COLO829 (cell line): Measurements from ENCODE around the gene MIDN.
"Not testable (repeated sequence)": the region's sequence is repeated elsewhere in the genome, so short reads cannot be mapped to it uniquely, and the experiment has no call there.

Experiments used
- DNase-seq: peaks from one replicate; pipeline ENCODE4 v3.0.0; 2012; ENCODE audit warnings: low spot score

Gene MIDN

DNA sequence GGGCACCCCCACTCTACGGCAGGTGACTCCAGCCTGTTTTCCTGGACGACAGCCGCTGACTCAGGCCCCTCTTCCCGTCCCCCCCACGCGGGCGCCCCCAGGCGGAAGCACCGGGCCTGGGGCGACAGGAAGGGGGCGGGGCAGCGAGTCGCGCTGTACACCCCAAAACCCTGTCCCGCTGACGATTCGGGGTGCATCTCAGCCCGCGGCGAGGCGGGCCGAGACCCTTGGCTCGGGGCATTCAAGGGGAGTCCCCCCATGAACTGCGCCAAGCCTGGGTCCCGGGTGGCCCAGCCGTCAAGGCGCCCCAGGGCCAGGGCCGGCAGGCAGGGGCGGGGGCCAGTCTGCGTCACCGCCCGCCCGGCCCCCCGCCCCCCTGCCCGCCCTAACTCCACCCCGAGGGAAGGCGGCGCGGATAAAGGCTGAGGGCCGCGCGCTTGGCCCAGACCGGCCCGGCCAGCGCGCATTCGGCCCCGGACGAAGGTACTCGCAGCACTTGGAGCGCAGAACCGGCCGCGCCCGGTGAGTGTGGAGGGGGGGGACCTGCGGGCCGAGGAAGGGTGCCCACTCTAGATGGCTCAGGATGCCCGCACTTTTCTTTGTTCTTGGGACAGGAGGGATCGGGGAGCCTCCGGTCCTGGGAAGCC is at the start of gene MIDN:
Gene MIDN (plus strand): TSS at position 445 of the 647 bp plus-strand sequence. CDS start 1,714 bp downstream, outside the sequence.
- DNase-seq, result no peak

DNA sequence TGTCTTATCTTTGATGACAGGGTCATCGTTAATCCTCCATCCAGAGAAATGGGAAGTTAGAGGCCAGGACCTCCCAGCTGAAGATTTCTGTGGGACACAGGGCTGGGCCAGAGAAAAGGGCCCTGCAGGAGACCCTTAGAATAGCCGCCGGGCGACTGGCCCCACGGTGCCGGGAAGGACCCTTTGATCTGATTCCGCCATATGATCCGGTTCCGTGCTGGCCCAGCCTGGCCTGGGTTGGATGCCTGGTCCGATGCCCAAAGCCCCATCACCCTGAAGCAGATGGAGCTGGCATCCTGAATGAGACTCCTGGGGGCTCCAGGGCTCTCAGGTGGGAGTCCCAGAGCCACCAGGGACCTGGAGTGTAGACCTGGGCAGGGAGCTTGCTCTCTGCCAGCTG is 48.9 kb upstream of the MIDN start:
- DNase-seq, result no peak

DNA sequence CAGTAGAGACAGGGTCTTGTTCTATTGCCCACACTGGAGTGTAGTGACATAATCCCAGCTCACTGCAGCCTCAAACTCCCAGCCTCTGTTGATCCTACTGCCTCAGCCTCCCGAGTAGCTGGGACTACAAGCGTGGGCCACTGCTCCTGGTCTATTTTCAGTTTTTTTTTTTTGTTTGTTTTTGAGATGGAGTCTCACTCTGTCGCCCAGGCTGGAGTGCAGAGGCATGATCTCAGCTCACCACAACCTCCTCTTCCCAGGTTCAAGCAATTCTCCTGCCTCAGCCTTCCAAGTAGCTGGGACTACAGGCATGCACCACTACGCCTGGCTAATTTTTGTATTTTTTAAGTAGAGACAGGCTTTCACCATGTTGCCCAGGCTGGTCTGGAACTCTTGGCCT is 47.8 kb upstream of the MIDN start:
- DNase-seq, result not testable (repeated sequence)

DNA sequence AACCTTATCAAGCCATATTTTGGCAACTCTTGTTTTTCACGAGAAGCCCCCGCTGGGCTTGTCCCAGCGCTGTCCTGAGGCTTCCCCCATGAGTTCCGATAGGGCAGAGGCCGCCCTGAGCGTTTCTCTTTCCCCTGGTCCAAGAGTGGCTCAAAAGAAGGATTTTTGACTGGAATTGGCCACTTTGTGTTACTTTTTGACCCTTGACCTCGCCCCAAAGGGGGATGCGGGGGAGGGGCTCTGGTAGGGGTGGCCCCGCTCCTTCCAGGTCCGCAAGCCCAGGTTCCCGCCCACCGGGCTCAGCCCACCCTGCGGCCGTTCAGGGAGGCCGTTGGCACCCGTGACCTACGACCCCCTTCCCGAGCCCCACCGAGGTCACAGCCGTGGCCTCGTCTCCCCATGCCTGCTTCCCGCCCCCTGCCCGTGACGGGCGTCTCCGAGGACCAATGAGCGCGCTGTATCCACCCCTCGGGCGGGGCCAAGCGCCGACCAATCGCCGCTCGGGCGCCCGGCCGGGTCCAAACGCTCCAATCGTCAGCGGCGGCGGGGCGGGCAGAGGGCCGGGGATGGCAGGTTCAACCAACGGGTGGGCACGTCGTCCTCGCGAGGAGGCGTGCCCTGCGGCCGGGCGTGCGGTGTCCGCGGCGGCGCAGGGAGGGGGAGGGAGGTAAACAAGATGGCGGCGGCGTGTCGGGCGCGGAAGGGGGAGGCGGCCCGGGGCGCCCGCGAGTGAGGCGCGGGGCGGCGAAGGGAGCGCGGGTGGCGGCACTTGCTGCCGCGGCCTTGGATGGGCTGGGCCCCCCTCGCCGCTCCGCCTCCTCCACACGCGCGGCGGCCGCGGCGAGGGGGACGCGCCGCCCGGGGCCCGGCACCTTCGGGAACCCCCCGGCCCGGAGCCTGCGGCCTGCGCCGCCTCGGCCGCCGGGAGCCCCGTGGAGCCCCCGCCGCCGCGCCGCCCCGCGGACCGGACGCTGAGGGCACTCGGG is 43.0 kb upstream of the MIDN start, which contains the start of gene STK11:
Gene STK11 (plus strand): TSS at position 665 of the 986 bp plus-strand sequence. CDS start 1,136 bp downstream, outside the sequence.
- peak; percentile 97 for DNase-seq

DNA sequence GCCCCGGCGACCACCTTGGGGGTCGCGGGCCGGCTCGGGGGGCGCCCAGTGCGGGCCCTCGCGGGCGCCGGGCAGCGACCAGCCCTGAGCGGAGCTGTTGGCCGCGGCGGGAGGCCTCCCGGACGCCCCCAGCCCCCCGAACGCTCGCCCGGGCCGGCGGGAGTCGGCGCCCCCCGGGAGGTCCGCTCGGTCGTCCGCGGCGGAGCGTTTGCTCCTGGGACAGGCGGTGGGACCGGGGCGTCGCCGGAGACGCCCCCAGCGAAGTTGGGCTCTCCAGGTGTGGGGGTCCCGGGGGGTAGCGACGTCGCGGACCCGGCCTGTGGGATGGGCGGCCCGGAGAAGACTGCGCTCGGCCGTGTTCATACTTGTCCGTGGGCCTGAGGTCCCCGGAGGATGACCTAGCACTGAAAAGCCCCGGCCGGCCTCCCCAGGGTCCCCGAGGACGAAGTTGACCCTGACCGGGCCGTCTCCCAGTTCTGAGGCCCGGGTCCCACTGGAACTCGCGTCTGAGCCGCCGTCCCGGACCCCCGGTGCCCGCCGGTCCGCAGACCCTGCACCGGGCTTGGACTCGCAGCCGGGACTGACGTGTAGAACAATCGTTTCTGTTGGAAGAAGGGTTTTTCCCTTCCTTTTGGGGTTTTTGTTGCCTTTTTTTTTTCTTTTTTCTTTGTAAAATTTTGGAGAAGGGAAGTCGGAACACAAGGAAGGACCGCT is 42.1 kb upstream of the MIDN start:
- DNase-seq, result no peak

DNA sequence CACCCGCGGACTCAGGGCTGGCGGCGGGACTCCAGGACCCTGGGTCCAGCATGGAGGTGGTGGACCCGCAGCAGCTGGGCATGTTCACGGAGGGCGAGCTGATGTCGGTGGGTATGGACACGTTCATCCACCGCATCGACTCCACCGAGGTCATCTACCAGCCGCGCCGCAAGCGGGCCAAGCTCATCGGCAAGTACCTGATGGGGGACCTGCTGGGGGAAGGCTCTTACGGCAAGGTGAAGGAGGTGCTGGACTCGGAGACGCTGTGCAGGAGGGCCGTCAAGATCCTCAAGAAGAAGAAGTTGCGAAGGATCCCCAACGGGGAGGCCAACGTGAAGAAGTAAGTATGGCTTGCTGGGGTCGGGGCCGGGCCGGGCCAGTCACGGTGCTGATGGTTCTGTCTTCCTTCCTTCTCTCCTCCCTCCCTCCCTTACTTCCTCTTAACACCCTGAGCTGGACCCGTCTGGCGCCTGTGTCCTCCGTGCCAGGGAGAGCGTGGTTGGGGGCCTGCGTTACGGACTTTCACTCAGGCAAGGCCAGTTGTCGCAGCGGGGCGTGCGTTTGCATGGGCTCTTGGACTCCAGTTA is 41.4 kb upstream of the MIDN start:
- no peak for DNase-seq

DNA sequence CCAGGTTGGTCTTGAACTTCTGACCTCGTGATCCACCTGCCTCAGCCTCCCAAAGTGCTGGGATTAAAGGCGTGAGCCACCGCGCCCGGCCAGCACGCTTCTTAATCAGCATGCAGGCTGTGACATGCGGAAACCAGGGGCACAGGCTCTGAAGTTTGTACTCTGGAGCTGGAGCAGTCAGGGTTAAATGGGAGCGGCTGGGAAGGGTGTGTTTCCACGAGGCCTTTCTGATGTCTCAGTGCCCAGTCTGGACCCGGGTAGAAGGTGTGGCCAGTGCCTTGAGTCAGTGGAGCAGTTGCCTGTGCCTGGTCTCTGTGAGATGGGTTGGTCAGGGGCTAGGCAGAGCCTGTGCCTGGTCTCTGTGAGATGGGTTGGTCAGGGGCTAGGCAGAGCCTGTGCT is 39.6 kb upstream of the MIDN start:
- DNase-seq, result not testable (repeated sequence)

DNA sequence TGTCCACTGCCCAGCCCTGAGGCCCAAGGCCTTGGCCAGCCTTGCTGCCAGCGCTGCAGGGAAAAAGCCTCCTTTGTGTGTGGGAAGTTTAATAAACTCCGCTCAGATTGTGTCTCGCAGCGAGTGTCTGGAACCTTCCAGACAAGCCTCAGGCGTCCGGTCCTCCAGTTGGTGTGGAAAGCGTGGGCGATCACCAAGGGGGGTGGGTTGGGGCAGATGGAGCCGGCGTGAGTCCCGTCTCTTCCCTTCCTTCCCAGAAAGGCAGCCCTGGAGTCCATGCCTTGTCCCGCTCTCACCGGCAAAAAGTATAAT is 38.2 kb upstream of the MIDN start:
- DNase-seq, result peak; percentile 11

DNA sequence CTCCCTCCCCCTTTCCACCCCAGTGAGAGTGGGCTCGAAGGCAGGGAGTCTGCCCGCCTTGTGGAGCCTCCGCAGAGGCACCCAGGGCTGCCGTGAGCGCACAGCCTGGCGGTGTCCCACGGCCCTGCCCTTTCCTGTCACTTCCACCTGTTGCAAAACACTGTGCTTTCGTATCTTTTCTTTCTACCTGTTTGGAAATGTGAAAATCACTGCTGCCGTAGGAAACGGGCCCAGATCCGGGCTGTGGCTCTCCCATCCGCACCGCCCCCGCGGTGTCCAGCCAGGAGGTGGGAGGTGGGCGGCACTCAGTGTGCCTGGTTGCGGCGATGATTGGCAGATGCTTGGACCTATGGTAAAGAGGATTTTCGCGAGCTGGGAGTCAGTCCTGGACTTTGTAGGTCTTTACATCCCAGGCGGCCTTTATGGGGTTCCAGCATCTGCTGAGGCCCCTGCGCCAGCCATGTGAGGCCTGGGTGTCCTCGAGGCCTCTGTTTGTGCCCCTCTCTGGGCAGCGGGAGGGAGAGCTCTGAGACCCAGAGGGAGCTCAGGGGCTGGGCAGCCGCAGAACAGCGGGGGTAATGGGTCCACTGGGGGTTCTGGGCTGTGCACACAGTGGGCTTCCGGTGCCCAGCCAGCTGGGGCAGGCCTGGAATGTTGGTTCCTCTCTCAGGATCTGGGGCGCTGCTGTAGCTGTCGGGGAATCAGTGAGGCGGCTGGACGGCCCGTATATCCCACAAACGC is 36.7 kb upstream of the MIDN start:
- DNase-seq, result no peak

DNA sequence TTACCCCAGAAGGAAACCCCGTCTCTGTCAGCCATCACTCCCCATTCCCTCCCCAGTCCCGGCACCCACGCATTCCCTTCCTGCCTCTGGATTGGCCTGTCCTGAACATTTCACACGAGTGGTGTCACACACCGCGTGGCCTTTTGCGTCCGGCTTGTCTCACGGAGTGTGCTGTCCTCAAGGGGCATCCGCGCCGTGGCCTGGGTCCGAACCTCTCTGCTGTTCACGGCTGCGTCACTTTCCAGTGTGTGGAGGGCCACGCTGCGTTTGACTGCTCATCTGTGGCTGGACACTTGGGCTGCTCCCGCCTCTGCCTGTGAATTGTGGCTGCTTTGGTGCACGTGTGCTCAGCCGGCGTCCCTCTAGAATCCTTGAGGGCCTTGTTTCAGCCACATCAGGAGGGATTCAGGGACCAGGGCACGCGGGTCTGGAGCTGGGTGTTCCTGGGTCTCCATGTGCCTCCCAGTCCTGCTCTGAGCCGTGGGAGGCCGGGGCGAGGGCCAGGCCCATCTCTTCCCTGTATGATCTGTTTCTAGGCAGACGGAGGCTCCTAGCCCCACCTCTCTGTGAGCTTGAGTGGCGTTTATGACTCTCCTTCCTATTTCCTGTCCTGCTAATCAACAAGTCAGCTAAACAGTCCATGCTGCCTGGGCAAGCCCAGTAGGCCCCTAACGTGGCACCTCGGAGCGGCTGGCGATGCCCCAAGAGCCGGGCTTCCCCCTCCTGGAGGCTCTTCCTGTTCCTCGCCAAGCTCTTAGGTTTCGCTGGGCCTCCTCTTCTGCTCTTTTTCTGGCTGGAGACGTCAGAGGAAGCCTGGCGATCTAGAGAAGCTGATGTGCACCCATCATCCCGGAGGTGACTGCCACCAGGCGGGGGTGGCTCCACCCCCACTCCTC is 34.7 kb upstream of the MIDN start:
- no peak for DNase-seq

DNA sequence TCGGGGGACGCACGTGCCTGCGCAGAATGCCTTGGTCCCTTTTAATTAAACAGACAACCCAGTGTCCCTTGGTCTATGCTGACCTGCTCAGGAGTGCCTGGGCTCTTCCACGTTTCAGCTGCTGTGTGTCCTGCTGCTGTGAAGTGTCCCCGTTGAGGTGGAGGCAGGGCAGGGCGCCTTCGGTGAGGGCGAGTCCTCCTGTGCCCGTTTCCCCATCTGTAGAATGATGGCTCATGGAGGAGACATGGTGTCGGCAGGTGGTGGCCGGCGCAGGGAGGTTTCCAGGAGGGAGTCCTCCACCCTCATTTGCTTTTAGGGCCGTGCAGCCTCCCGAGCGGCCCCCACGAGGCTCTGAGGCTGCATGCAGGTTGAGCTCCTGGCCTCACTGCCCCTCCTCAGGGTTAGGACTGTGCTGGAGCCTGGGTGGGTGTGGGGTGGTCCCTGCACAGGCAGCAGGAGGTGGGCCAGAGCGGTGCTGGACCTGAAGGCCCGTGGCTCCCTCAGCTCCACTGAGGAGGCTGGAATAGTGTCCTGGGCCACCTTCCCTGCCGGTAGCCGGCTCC is 34.0 kb upstream of the MIDN start:
- no peak for DNase-seq

DNA sequence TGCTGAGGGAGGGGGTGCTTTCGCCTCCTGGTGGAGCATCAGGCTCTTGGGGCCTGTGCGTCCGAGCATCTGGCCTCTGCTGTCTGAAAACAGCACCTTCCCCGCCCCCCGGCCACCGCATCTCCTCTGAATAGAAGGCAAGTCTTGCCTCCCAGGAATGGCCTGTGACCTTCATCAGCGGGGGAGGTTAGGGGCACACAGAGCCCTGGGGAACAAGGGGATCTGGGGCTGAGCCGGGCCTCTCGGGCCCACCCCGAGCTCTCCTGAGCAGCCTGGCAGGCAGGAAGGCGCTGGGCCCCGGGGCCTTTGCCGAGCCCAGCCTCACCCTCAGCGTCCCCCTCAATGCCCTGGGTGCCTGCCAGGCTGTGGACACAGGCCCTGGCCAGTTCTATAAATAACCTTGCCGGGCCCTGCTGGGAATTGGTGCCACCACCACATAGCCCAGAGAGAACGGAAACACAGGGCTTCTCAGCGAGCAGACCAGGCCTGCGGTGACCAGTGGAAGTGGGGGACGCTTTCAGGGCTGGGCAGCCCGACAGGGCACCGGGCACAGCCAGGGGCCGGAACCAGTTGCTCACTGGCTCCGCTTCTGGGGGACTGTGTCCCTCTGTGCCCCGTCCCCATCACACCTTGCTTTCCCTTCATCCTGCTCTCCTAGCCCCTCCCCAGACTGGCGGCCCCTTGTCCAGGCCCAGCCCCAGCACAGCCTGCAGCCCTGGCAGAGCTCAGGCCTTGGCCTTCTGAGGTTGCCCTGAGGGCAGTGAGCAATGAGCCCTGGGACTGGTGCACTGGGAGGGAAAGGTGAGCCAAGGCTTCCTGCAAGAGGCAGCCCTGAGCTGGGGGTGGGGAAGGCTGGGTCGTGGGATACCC is 33.3 kb upstream of the MIDN start:
- no peak for DNase-seq

DNA sequence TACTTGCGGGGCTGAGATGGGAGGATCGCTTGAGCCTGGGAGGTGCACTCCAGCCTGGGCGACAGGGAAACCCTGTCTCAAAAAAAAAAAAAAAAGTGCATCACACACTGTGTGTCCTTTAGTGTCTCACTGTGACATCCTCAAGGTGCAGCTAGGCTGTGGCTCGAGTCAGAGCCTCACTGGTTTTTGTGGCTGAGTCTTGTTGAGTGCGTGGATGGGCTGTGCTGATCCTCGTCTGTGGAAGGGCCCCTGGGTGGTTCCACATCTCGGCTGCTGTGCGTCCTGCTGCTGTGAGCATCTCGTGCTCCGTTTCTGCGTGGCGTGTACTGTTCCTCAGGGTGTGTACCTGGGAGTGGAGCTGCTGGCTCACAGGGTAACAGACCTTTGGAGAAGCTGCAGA is 31.6 kb upstream of the MIDN start:
- DNase-seq, result no peak

DNA sequence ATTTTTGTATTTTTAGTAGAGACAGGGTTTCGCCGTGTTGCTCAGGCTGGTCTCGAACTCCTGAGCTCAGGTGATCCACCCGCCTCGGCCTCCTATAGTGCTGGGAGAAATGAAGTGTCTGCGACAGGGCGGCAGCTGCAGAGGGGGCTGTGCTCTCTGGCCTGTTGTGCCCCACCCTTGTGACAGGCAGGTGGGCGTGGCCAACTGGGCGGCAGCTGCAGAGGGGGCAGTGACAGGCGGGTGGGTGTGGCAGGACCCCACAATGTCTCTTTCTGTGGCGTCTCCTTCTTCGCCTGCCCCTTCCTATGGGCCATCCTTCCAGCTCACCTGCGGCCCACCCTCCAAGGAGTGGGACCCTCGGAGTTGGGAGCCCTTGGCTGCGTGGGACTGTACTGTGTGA is 31.0 kb upstream of the MIDN start:
- no peak for DNase-seq

DNA sequence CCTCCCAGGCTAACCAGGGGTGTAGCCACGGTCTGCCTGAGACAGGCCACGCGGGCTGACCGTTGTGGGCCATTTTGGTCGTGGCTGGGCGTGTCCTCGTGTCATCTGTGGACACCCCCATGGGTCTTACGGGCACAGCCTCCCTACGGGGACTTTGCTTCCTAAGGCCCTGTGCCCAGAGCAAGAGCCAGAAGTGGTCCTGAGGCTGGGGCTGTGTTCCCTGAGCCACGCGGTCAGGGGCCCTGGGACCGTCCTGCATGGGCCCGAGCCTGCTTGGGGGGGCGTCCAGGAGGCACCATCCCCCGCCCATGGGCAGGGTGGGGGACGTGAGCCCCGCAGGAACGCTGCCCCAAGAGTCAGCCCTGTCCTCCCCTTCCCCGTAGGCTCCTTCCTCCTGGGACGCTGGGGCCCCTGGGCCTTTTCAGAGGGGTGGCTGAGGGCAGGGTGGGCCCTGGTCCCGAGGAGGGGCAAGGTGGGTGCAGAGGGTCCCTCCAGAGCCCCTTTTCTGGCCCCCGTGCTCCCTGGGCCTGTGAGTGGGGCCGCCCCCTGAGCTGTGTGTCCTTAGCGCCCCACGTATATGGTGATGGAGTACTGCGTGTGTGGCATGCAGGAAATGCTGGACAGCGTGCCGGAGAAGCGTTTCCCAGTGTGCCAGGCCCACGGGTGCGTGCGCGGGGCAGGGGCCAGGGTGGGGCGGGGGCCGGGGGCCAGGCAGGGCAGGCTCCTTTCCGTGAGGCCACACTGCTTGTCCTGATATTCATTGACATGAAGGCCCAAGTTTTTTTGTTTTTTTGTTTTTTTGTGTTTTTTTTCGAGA is 29.4 kb upstream of the MIDN start:
- no peak for DNase-seq

DNA sequence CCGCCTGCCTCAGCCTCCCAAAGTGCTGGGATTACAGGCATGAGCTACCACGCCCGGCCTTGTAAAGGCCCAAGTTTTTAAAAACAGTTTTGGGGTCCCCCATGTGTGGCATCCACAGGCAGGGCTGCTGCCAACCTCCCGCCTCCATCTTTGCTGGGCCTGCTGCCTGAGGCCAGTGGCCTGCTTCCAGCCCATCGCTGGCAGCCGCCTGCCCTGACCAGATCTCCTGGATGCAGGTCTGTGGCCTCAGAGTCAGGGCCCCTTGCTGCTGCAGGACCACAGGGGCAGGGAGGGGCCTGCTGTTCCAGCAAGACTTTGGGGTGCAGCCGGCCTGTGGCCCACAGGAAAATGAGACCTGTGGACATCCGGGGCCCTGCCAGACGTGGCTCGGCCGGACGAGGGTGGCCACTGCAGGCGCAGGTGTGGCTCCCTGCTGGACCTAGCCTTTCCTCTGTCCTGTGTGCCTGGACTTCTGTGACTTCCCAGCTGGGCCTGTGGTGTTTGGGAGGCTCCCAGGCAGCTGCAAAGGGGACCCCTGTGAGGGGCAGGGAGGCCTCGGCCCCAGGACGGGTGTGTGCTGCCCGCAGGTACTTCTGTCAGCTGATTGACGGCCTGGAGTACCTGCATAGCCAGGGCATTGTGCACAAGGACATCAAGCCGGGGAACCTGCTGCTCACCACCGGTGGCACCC is 28.5 kb upstream of the MIDN start:
- DNase-seq, result no peak

DNA sequence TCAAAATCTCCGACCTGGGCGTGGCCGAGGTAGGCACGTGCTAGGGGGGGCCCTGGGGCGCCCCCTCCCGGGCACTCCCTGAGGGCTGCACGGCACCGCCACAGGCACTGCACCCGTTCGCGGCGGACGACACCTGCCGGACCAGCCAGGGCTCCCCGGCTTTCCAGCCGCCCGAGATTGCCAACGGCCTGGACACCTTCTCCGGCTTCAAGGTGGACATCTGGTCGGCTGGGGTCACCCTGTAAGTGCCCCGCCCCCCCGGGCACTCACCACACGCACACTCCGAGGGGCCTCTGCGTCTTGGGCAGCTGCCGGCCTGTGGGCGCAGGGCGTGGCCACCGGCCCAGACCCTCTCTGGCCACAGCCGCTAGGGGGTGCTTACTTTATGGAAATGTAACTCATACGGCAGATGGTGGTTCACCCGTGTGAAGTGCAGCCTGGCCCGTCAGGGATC is 27.9 kb upstream of the MIDN start:
- no peak for DNase-seq
